Spinal cord (tissue), 10 donors: ENCODE measurements around the gene FLNB. TPM values are rescaled to one million over a fixed set of nuclear protein-coding genes. Genes with fewer than 3 reads are reported as not detected.
A peak's percentile ranks its signal among the peaks of the same experiment; 100 is the strongest.

ENCODE experiments used
- DNase-seq, 6 donors: peaks; one replicate each; pipeline versions ENCODE4 v3.0.0 to v3.0.0-alpha.2; 2013 to 2015; ENCODE audit warnings: low spot score in 6 of 6, low read depth in 4 of 6
- H3K27ac ChIP-seq: one replicate; pipeline ENCODE4 v1.5.1; 2013; ENCODE audit warnings: low read depth, low read length, control low read depth
- H3K27me3 ChIP-seq: one replicate; pipeline ENCODE4 v1.6.1; 2013; ENCODE audit warnings: low read length; ENCODE audit not compliant: control insufficient read depth, insufficient read depth
- H3K36me3 ChIP-seq: one replicate; pipeline ENCODE4 v1.6.1; 2013; ENCODE audit warnings: low read length; ENCODE audit not compliant: control insufficient read depth, insufficient read depth
- H3K4me1 ChIP-seq: one replicate; pipeline ENCODE4 v1.6.1; 2013; ENCODE audit warnings: low read length; ENCODE audit not compliant: control insufficient read depth, insufficient read depth
- H3K4me3 ChIP-seq: one replicate; pipeline ENCODE4 v1.5.1; 2013; ENCODE audit warnings: low read depth, low read length, control low read depth
- H3K9me3 ChIP-seq: one replicate; pipeline ENCODE4 v1.6.1; 2013; ENCODE audit warnings: low read length; ENCODE audit not compliant: control insufficient read depth, insufficient read depth
- WGBS: methylation state at CpG from one replicate; pipeline ENCODE4 v1.1.5; 2013; ENCODE audit warnings: missing lambda C conversion rate; ENCODE audit not compliant: insufficient coverage; 5-methylcytosine and 5-hydroxymethylcytosine counted together
- polyA plus RNA-seq, 2 donors: library from polyadenylated mRNA; unstranded; fragments of 120-200 nt; gene quantifications; one replicate each; pipeline ENCODE4 v1.2.1, GENCODE V29; 2013; ENCODE audit not compliant: insufficient read length in 2 of 2
- total RNA-seq, 2 donors: library from RNA; depleted of rRNA in 1 of 2; stranded (reverse); fragments of 120-200 nt in 1 of 2; fragments of >200 nt in 1 of 2; gene quantifications; one replicate each; pipeline versions ENCODE4 v1.2.3 to v1.2.4, GENCODE V29; 2013 to 2014
- donor health status: healthy.

Gene FLNB
- total and polyA plus RNA-seq, 4 donors: 46.1 to 251 (median 74.7) TPM

- WGBS: 63% methylated on average over 11 of the region's 16 CpGs
Observed at GRCh38 chr3:58164906-58165821, 156.9 kb downstream of the FLNB start.

GRCh38 chr3:58167431-58168351 lies 159.5 kb downstream of the FLNB start:
- Histone ChIP-seq H3K4me3 (no peak overlapping the region), H3K27ac (no peak overlapping the region), H3K36me3 (peaks cover 36% of the 10 kb centered on the region), H3K4me1 (peaks cover 37% of the 10 kb centered on the region), H3K9me3 (no peaks in the 10 kb centered on the region), H3K27me3 (no peaks in the 10 kb centered on the region)
- peak in 2 of 6 donors; percentile 46 to 64 for DNase-seq
- WGBS: 89% methylated on average over 16 of the region's 16 CpGs

More at GRCh38 chr3:58164906-58165821, 156.9 kb downstream of the FLNB start:
- DNase-seq: peak in 1 of 6 donors; percentile 84
- Histone ChIP-seq H3K27me3 (no peaks in the 10 kb centered on the region), H3K4me3 (no peak overlapping the region), H3K36me3 (peaks cover 29% of the 10 kb centered on the region), H3K9me3 (no peaks in the 10 kb centered on the region), H3K4me1 (peaks cover 37% of the 10 kb centered on the region), H3K27ac (peak overlapping the region; percentile 76)

GRCh38 chr3:58168498-58168897 lies 160.3 kb downstream of the FLNB start:
- H3K27me3 ChIP-seq: no peaks in the 10 kb centered on the region
- H3K4me3 ChIP-seq: no peak overlapping the region
- no peak for DNase-seq
- H3K4me1 ChIP-seq: peaks cover 39% of the 10 kb centered on the region
- H3K27ac ChIP-seq: no peak overlapping the region
- no peaks in the 10 kb centered on the region for H3K9me3 ChIP-seq
- peaks cover 36% of the 10 kb centered on the region for H3K36me3 ChIP-seq
- WGBS: 83% methylated on average over 4 of the region's 7 CpGs

GRCh38 chr3:58169371-58169770 lies 161.1 kb downstream of the FLNB start:
- Histone ChIP-seq H3K36me3 (peaks cover 33% of the 10 kb centered on the region), H3K9me3 (no peaks in the 10 kb centered on the region), H3K27me3 (no peaks in the 10 kb centered on the region), H3K4me1 (peaks cover 33% of the 10 kb centered on the region), H3K27ac (no peak overlapping the region), H3K4me3 (no peak overlapping the region)
- DNase-seq: no peak
- WGBS: 96% methylated on average over 7 of the region's 9 CpGs

GRCh38 chr3:58170376-58170775 lies 162.2 kb downstream of the FLNB start:
- WGBS: 81% methylated on average over 5 of the region's 11 CpGs
- DNase-seq: no peak
- Histone ChIP-seq H3K27me3 (no peaks in the 10 kb centered on the region), H3K9me3 (no peaks in the 10 kb centered on the region), H3K27ac (no peak overlapping the region), H3K4me3 (no peak overlapping the region), H3K4me1 (peaks cover 25% of the 10 kb centered on the region), H3K36me3 (peaks cover 24% of the 10 kb centered on the region)

GRCh38 chr3:58171126-58171525 lies 162.9 kb downstream of the FLNB start:
- 85% methylated on average over 9 of the region's 9 CpGs for WGBS
- no peak overlapping the region for H3K27ac ChIP-seq

GRCh38 chr3:58173029-58173668 lies 164.9 kb downstream of the FLNB start:
- no peak for DNase-seq
- Histone ChIP-seq H3K4me1 (peaks cover 29% of the 10 kb centered on the region), H3K36me3 (peaks cover 17% of the 10 kb centered on the region), H3K4me3 (no peak overlapping the region), H3K27me3 (no peaks in the 10 kb centered on the region), H3K27ac (no peak overlapping the region), H3K9me3 (no peaks in the 10 kb centered on the region)
- WGBS: 65% methylated on average over 9 of the region's 14 CpGs

More at GRCh38 chr3:58171126-58171525, 162.9 kb downstream of the FLNB start:
- Histone ChIP-seq H3K4me1 (peaks cover 30% of the 10 kb centered on the region), H3K36me3 (peaks cover 24% of the 10 kb centered on the region), H3K4me3 (no peak overlapping the region), H3K9me3 (no peaks in the 10 kb centered on the region), H3K27me3 (no peaks in the 10 kb centered on the region)
- DNase-seq: no peak

GRCh38 chr3:58173669-58174398 lies 165.6 kb downstream of the FLNB start:
- Histone ChIP-seq H3K27ac (no peak overlapping the region), H3K9me3 (no peaks in the 10 kb centered on the region), H3K36me3 (peaks cover 16% of the 10 kb centered on the region), H3K4me1 (peaks cover 36% of the 10 kb centered on the region), H3K4me3 (no peak overlapping the region), H3K27me3 (no peaks in the 10 kb centered on the region)
- 63% methylated on average over 12 of the region's 12 CpGs for WGBS
- peak in 2 of 6 donors; percentile 45 to 51 for DNase-seq

GRCh38 chr3:58175187-58175436 lies 166.9 kb downstream of the FLNB start:
- Histone ChIP-seq H3K36me3 (peaks cover 10% of the 10 kb centered on the region), H3K27ac (peak overlapping the region; percentile 57), H3K9me3 (no peaks in the 10 kb centered on the region), H3K4me3 (no peak overlapping the region), H3K4me1 (peaks cover 43% of the 10 kb centered on the region), H3K27me3 (no peaks in the 10 kb centered on the region)
- DNase-seq: no peak
- WGBS: 0% methylated on average over 1 of the region's 3 CpGs
